HL-60 (cell line): ENCODE data around the gene MAD1L1.

Source experiments
- DNase-seq, 2 experiments: peaks; one replicate each; pipeline ENCODE4 v3.0.0-alpha.2; 2010 to 2020; ENCODE audit warnings: low read depth in 1 of 2, low spot score in 1 of 2
- H3K27ac ChIP-seq: fragments of 250-450 bp; sonication (Bioruptor Pico); replicated peaks from 2 replicates; pipeline ENCODE4 v1.5.1; 2020; ENCODE audit warnings: mild to moderate bottlenecking, moderate library complexity
- H3K27me3 ChIP-seq: fragments of 250-450 bp; sonication (Bioruptor Pico); 2 replicates; pipeline ENCODE4 v1.5.1; 2021; ENCODE audit warnings: mild to moderate bottlenecking, moderate library complexity; ENCODE audit not compliant: insufficient read depth, poor library complexity, severe bottlenecking
- H3K4me3 ChIP-seq: replicated peaks from 2 replicates; pipeline ENCODE4 v1.5.1; 2011; ENCODE audit warnings: mild to moderate bottlenecking, control low read depth, low read length; ENCODE audit not compliant: insufficient read depth
- CTCF ChIP-seq: IDR thresholded peaks from one replicate; pipeline ENCODE4 v1.5.1; 2011; ENCODE audit warnings: low read length, control low read depth, inconsistent platforms; ENCODE audit not compliant: insufficient read depth
- GABPA ChIP-seq: IDR thresholded peaks from 2 replicates; pipeline ENCODE4 v1.6.1; 2012; ENCODE audit warnings: low read depth
- POLR2AphosphoS5 ChIP-seq: IDR thresholded peaks from 2 replicates; pipeline ENCODE4 v1.6.1; 2012; ENCODE audit warnings: low read depth
- REST ChIP-seq: IDR thresholded peaks from 2 replicates; pipeline ENCODE4 v1.6.1; 2012; ENCODE audit warnings: low read depth; ENCODE audit not compliant: insufficient replicate concordance
- SPI1 ChIP-seq: IDR thresholded peaks from 2 replicates; pipeline ENCODE4 v1.6.1; 2012; ENCODE audit warnings: low read depth, mild to moderate bottlenecking, borderline replicate concordance

Gene MAD1L1

GRCh38 chr7:2213551-2214215 lies 19.1 kb downstream of the MAD1L1 start:
- TF ChIP-seq GABPA (no peak), CTCF (no peak), SPI1 (no peak), POLR2AphosphoS5 (no peak), REST (no peak)
- no peak for DNase-seq

GRCh38 chr7:2212906-2213305 lies 19.8 kb downstream of the MAD1L1 start:
- H3K27me3 ChIP-seq = no peaks in the 10 kb centered on the region
- DNase-seq = no peak
- no peak overlapping the region for H3K27ac ChIP-seq
- TF ChIP-seq POLR2AphosphoS5 (no peak), GABPA (no peak)
- no peak overlapping the region for H3K4me3 ChIP-seq

More at GRCh38 chr7:2213551-2214215, 19.1 kb downstream of the MAD1L1 start:
- no peak overlapping the region for H3K27ac ChIP-seq
- H3K27me3 ChIP-seq = no peaks in the 10 kb centered on the region
- H3K4me3 ChIP-seq = no peak overlapping the region

GRCh38 chr7:2211926-2212325 lies 20.8 kb downstream of the MAD1L1 start:
- H3K27ac ChIP-seq = no peak overlapping the region
- H3K4me3 ChIP-seq = no peak overlapping the region
- no peak for TF ChIP-seq SPI1
- no peak for TF ChIP-seq CTCF
- no peak for TF ChIP-seq REST
- TF ChIP-seq GABPA = no peak
- no peak for TF ChIP-seq POLR2AphosphoS5
- H3K27me3 ChIP-seq = no peaks in the 10 kb centered on the region
- no peak for DNase-seq

GRCh38 chr7:2211259-2211880 lies 21.4 kb downstream of the MAD1L1 start:
- no peak for DNase-seq
- H3K4me3 ChIP-seq = no peak overlapping the region
- H3K27ac ChIP-seq = no peak overlapping the region
- TF ChIP-seq POLR2AphosphoS5 (no peak), REST (no peak), CTCF (no peak), SPI1 (no peak), GABPA (no peak)
- H3K27me3 ChIP-seq = no peaks in the 10 kb centered on the region
